Prostate gland (tissue), 2 donors: ENCODE results near the gene CAMK2D.

Experiments used
- POLR2A ChIP-seq: fragments of 450-650 bp; IDR thresholded peaks from one replicate; pipeline ENCODE4 v1.6.1; 2016; ENCODE audit warnings: antibody characterized with exemption, mild to moderate bottlenecking
- POLR2AphosphoS5 ChIP-seq: sonication (generic); formaldehyde crosslinking; IDR thresholded peaks from one replicate; pipeline ENCODE4 v1.6.1; 2017; ENCODE audit warnings: antibody characterized with exemption
- TF ChIP-seq, protein P1 (sequence below), 4 experiments: fragments of 200-600 bp in 2 of 4; fragments of 450-650 bp in 2 of 4; sonication (generic) in 2 of 4; IDR thresholded peaks; 1 replicate in 3 of 4; 2 replicates in 1 of 4; pipeline ENCODE4 v1.5.1; 2016 to 2019; ENCODE audit warnings: antibody characterized with exemption in 4 of 4, mild to moderate bottlenecking in 2 of 4, moderate library complexity in 2 of 4

DNA sequence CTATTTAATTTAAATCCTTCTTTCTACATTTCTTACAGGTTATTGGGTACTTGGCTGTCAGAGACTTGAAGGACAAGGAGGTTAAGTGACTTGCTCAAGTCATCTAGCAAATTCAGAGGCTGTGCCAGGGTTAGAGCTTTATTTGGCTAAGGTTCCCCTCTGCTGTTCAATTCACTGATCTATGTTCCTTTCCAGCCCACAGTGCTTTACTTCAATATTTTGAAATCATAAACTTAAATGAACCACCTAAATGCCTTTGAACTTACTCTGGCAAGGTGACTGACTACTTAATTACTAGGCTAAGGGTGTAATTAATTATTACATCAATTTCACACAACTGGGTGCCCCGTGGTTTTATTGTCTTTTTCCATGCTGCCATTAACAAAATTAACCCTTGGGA, 288.7 kb downstream of the CAMK2D start:
- no peak for TF ChIP-seq POLR2A
- TF ChIP-seq POLR2AphosphoS5, result no peak
- TF ChIP-seq, protein P1, sequence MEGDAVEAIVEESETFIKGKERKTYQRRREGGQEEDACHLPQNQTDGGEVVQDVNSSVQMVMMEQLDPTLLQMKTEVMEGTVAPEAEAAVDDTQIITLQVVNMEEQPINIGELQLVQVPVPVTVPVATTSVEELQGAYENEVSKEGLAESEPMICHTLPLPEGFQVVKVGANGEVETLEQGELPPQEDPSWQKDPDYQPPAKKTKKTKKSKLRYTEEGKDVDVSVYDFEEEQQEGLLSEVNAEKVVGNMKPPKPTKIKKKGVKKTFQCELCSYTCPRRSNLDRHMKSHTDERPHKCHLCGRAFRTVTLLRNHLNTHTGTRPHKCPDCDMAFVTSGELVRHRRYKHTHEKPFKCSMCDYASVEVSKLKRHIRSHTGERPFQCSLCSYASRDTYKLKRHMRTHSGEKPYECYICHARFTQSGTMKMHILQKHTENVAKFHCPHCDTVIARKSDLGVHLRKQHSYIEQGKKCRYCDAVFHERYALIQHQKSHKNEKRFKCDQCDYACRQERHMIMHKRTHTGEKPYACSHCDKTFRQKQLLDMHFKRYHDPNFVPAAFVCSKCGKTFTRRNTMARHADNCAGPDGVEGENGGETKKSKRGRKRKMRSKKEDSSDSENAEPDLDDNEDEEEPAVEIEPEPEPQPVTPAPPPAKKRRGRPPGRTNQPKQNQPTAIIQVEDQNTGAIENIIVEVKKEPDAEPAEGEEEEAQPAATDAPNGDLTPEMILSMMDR (IDR thresholded peaks at IDR 0.05), result no peak
